ENCODE measurements around the gene FERMT3.

Gene FERMT3

DNA sequence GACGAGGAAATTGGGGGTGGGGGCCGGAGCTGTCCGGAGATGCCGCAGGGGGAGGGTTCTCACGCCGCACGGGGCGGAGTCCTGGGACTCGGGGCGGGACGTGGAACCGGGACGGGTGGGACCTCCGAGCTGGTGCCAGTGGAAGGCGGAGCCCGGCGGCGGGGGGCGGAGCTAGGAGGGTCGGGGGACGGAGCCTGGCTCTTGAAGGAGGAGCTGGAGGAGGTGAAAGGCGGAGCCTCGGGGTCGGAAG lies 34.6 kb downstream of the FERMT3 start:
- peak; percentile 99 for DNase-seq
- Histone ChIP-seq H3K27me3 (replicated peaks) (no peaks in the 10 kb centered on the region), H3K27ac (peak overlapping the region; percentile 97), H3K36me3 (replicated peaks) (peaks cover 18% of the 10 kb centered on the region), H3K4me3 (ENCODE audit: low read depth, low read length) (peak overlapping the region; percentile 72)
- TF ChIP-seq, protein P1, sequence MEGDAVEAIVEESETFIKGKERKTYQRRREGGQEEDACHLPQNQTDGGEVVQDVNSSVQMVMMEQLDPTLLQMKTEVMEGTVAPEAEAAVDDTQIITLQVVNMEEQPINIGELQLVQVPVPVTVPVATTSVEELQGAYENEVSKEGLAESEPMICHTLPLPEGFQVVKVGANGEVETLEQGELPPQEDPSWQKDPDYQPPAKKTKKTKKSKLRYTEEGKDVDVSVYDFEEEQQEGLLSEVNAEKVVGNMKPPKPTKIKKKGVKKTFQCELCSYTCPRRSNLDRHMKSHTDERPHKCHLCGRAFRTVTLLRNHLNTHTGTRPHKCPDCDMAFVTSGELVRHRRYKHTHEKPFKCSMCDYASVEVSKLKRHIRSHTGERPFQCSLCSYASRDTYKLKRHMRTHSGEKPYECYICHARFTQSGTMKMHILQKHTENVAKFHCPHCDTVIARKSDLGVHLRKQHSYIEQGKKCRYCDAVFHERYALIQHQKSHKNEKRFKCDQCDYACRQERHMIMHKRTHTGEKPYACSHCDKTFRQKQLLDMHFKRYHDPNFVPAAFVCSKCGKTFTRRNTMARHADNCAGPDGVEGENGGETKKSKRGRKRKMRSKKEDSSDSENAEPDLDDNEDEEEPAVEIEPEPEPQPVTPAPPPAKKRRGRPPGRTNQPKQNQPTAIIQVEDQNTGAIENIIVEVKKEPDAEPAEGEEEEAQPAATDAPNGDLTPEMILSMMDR (IDR thresholded peaks at IDR 0.05; ENCODE audit: low read depth, low read length, missing control alignments) = no peak
- in situ Hi-C loops (cut with HindIII; ENCODE audit: low pct_ligation_motif_present, low sequenced_read_pairs) = no loop called here

DNA sequence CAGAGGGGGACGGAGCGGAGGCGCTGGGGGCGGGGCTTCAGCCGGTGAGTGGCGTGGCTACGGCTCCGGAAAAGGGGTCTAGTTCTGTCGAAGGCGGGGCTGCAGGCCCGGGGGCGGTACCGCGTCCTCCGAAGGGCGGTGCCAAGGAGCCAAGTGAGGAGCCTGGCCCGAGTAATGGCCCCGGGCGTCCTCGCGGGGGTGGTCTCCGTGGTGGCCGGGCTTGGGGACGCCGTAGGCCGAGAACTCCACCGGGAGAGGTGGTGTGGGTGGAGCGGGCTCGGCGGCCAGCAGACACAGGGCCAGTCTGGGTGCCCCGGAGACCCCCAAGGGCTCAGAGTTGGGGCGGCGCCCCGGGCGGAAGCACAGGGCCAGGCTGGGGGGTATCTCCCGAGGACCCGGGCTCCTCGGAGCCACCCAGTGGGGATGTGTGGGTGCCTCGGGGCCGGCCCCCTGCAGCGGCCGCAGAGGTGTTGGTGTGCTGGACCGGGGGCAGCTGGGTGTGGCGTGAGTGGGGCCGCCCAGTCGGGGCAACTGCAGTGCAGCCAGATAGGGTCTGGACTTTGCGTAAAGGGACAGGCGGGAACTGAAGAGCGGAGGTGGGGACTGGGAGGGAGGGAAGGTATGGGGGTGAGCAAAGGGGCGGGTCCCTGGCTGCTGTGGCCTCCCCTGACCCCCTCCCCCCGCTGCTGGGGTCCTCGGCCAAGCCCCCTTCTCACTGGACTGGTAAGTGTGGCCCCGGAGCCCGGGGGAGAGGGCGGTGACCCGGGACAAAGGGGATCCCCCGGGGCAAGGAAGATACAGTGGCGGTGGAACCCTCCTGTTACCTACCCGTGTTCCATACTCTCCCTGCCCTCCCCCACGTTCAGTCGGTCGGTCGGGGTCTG lies 35.2 kb downstream of the FERMT3 start:
- peak overlapping the region; percentile 47 for H3K27ac ChIP-seq
- in situ Hi-C loops (cut with HindIII; ENCODE audit: low pct_ligation_motif_present, low sequenced_read_pairs) = no loop called here
- peak overlapping the region; percentile 81 for H3K4me3 ChIP-seq (ENCODE audit: low read depth, low read length)
- DNase-seq = no peak
- no peaks in the 10 kb centered on the region for H3K27me3 ChIP-seq (replicated peaks)
- peaks cover 18% of the 10 kb centered on the region for H3K36me3 ChIP-seq (replicated peaks)
- TF ChIP-seq, protein P1 (IDR thresholded peaks at IDR 0.05; ENCODE audit: low read depth, low read length, missing control alignments) = no peak

DNA sequence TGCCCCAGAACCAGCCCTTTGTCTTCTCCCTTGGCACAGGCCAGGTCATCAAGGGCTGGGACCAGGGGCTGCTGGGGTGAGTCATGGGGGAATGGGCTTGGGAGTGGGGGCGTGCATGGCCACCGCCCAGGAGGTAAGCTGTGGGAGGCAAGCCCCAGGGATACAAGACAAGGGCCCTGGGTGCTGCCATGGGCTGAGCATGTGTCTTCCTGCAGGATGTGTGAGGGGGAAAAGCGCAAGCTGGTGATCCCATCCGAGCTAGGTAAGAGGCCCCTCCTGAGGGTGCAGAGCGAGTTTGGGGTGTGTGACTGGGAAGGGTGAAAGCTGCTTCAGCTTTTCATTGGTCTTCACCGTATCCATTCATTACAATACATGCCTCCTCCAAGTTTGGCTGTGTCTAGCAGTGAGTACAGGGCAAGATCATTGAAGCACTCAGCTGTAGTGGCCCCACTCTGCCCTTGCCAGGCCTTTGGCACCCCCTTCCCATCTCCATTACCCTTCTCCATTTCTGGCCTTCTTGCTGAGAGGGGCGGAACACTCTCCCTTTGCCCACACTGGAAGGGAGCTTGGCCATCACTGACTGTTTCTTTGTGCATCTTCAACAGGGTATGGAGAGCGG lies 36.8 kb downstream of the FERMT3 start:
- Histone ChIP-seq H3K36me3 (replicated peaks) (peaks cover 13% of the 10 kb centered on the region), H3K27ac (no peak overlapping the region), H3K27me3 (replicated peaks) (no peaks in the 10 kb centered on the region), H3K4me3 (ENCODE audit: low read depth, low read length) (peak overlapping the region; percentile 5)
- in situ Hi-C loops (cut with HindIII; ENCODE audit: low pct_ligation_motif_present, low sequenced_read_pairs) = no loop called here
- TF ChIP-seq, protein P1 (IDR thresholded peaks at IDR 0.05; ENCODE audit: low read depth, low read length, missing control alignments) = no peak
- no peak for DNase-seq

DNA sequence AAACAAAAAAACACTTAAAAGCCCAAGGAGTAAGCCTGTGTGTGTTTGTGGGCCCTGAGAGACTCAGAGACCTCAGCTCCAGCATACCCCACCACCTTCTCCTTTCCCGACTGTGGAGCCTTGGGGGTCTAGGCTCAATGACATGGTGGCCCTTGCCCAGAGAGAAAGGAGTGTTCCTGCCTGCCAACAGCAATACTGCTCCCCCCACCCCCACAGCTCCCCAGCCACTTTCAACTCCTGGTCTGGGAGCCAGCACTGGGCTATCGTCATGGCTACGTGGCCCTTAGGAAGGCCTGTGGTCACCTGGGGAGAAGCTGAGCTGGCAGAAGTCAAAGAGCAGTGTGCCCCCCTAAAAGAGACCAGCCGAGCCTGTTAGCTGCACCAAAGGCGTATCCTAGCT lies 37.6 kb downstream of the FERMT3 start:
- TF ChIP-seq, protein P1 (IDR thresholded peaks at IDR 0.05; ENCODE audit: low read depth, low read length, missing control alignments) = no peak
- no peak for DNase-seq
- Histone ChIP-seq H3K36me3 (replicated peaks) (peaks cover 11% of the 10 kb centered on the region), H3K27me3 (replicated peaks) (no peaks in the 10 kb centered on the region), H3K27ac (no peak overlapping the region), H3K4me3 (ENCODE audit: low read depth, low read length) (no peak overlapping the region)
- in situ Hi-C loops (cut with HindIII; ENCODE audit: low pct_ligation_motif_present, low sequenced_read_pairs) = no loop called here

DNA sequence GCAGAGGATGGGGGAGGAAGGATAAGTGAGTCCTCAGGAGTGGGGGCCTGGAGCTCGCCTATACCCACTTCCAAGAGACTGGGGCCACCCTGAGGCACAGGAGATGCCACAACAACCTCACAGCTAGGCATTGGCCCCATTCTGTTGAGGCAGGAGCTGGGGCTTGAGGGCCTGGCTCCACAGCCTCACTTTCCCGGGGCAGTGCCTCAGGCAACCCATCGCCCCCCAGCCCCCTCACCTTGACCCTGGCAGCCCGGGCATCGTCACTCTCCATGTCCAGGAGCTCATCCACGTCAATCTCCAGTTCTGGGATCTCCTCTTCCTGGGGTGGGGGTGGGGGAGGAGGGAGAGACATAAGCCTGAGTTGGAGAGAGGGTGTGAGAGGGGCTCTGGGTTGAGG lies 38.4 kb downstream of the FERMT3 start:
- TF ChIP-seq, protein P1 (IDR thresholded peaks at IDR 0.05; ENCODE audit: low read depth, low read length, missing control alignments) = no peak
- in situ Hi-C loops (cut with HindIII; ENCODE audit: low pct_ligation_motif_present, low sequenced_read_pairs) = no loop called here
- no peak for DNase-seq
- Histone ChIP-seq H3K27me3 (replicated peaks) (no peaks in the 10 kb centered on the region), H3K4me3 (ENCODE audit: low read depth, low read length) (peak overlapping the region; percentile 97), H3K27ac (peak overlapping the region; percentile 73), H3K36me3 (replicated peaks) (peaks cover 11% of the 10 kb centered on the region)

All from brain microvascular endothelial cell (primary cell).